HG03521 (cell line): Measurements from ENCODE around the gene BMPR1B.

Experiments used
- ATAC-seq: cut with Tn5 transposase; IDR thresholded peaks from one replicate; pipeline ENCODE4 v1.9.1; 2021; ENCODE audit warnings: mild to moderate bottlenecking, moderate library complexity; ENCODE audit not compliant: unreplicated experiment

BMPR1B gene

DNA sequence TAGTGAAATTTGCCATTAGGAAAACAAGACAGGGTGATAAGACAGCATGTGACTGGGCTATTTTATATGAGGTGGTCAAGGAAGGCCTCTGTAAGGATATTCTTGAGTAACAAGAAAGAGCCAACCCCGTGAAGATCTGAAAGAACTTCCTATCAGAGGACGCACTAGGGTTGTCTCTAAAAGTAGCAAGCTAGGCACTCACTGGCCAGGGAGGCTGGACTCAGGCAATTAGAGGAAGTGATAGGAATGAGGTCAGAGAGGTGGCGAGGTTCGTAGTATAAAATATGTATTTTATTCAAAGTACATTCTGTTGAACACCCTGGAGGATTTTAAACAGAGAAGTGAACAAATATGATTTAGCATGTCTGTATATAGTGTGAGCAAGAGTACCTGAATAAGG, 4.6 kb downstream of the BMPR1B start:
- ATAC-seq = no peak

DNA sequence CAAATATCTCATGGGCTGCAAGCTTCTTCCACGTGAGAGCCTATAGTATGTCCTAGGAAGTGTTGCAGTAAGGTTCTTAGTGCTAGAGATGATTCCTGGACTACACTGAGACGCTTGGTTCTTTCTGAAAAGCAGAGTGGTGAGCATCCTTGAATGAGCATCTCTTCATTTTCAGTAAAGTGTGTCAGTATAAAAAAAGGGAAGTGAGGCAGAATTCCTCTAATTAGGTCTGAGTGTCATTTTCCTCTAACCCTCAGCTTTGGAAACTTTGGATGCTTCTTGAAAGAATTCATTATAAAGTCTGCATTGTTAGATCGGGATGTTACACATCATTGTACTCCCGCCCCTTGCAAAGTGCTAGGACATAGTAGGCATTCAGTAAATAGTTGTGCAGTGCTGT, 5.2 kb downstream of the BMPR1B start:
- ATAC-seq = no peak

DNA sequence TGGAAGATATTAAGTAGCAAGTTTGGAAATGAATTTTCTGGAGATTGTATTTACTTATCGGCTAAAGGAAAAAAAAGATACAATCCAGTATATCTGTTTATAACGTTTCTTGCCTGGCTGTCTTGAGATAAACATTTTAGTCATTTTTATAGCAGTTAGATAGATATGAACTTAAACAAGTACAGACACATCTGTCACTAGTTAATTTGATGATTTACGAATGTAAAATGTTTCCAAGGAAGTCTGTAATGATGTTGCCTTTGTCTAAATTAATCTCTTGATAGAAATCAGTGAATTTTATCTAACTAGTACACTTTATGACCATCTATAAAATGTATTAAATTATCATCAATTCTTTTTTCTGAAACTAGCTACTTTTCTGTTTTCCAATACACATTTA, 5.7 kb downstream of the BMPR1B start:
- no peak for ATAC-seq

DNA sequence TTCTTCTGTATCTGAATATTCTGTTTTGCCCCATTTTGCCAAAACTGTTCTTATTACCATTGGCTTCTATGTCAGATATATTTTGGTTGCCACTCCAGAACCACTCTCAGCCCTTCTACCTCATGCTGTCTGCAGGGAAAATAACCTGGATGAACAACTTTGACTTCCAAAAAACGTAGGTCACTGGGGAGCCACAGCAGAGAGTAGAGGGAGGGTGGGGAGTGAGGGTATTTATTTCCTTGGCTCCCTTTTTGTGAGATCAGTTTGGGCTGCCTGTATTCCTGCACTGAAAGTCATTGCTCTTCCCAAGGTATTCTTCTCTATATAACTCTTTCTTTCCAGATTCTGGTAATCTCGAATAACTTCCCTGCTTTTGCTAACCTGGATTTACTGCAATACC, 6.3 kb downstream of the BMPR1B start:
- ATAC-seq = no peak

DNA sequence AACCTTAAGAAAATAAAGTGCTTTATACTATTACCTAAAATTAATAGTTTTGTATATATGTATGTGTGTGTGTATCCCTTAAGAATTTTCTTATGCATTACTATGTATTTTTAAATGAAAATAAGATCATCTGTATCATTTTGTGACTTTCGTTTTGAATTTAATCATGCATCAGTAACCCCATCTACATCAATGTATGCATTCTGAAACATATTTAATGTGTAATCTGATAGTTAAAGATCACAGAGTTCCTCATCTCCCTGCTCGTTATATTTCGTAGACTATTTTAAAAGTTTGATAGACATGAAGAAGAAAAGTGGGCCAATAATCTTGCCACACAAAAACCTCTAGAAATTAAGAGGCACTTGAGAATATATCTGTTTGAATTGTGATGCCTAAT, 7.4 kb downstream of the BMPR1B start:
- no peak for ATAC-seq

DNA sequence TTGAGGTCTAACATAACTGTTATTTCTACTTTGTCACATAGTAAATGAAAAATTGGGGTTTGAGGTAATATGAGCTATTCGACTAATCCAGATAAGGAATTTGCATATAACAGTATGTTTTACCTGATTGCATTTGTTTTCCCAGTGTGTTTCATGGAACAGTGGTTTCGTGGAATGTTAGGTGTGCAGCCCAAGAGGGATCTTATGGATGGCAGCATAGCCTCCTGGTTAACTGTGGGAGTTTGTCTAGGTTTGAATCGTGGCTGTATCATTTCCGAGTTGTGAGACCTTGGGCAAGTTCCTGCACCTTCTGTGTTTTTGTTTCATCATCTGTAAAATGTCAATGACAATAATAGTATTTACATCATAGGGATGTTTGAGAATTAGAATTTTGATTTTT, 7.9 kb downstream of the BMPR1B start:
- no peak for ATAC-seq

DNA sequence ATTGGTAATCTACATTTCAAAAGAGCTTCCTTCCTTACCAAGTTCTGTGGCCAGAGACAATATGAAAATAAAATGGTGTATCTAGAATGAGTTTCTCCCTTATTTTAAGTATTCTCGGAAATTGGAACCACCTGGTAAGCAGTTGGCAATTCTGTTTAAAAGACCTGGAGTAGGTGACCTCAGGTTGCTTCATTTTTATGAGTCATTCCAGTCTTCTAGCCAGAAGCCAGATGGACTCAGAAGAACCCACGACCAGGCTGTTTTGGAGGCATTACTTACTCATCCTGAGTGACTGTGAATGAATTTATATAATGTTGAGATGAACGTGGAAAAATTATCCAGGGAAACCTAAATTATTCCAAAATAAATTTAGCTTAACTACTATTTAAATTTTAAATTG, 9.1 kb downstream of the BMPR1B start:
- no peak for ATAC-seq

DNA sequence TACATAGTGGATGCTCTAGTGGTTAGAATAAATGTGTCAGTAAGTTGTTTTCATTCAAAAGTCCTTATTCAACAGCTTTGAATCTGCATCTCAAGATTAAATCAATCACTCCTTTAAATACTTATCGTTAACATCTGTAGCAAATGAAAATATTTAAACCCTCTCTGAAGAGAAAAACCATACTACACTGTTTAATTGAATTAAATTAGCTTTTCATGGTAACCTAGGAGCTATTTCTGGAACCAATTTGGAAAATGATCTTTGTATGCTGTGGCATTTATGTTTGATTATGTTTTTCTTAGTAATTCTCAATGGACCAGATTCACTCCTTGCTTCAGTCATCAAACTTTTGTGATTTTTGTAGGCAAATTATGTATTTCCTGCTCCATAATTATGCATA, 9.7 kb downstream of the BMPR1B start:
- no peak for ATAC-seq

DNA sequence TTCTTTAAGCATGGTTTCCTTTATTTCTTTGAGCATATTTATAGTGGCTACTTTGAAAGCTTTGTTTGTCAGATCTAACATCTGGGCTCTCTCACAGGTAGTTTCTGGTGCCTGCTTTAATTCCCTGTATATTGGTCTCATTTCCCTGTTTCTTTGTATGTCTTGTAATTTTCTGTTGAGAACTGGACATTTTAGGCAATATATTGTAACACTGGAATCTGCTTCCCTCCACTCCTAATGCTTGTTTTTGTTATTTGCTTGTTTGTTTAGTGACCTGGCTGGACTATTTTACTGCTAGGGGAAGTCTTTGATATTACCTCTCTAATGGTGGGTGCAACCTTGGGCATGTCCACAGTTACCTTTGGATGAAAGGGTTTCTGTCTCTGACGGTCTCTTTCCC, 25.0 kb downstream of the BMPR1B start:
- no peak for ATAC-seq

DNA sequence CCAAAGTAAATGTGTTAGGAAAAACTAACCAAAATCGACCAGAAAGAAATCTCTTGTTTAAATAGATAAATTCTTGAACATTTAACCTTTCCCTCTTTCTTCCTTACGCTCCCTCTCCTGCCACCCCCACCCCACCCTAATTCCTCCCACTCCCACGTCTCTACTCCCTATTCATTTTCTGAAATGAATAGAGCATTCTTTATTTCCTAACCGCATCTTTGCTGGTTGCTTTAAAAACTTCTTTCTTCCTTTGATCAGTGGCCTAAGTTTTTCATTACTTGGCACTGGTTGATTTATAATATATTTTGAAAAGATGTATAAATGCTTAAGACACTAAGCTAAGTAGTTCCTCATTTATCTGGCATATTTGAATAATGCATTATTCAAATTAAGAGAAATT, 33.9 kb downstream of the BMPR1B start:
- ATAC-seq = no peak

DNA sequence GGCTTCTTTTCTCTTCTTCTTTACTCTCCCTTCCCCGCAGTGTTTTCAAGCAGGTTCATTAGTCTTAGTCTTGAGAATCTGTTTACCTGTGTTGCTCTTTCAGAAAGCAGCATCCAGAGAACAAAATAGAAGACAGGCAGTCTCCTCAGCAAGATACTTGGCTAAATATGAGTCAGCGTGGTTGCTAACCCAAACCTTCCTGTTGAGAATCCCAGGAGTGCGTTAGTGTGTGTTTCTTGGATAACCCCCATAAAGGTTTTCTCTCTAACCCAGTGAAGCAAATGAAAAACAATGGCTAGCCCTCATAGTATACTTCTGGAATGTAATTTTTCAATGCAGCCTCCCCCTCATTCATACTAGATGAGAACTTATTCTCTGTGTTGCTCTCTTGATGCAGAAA, 41.1 kb downstream of the BMPR1B start:
- ATAC-seq = no peak

DNA sequence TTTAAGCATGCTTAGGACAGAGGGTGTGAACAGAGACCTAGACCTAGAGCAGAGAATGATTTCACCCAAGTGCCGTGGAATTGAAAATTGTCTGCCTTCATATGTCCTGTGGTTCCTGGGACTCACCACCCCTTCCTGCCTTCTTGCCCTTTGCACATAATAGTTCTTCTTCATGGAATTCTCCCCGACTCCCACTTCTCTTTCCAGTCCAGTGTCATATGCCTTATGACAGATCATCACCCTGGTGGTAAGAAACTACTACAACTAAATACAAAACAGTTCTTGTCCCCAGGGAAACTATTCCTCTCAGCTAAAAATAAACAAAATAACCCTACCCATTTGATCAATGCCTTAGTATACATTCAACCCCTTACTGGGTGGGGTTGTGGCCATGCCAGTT, 43.3 kb downstream of the BMPR1B start:
- no peak for ATAC-seq

DNA sequence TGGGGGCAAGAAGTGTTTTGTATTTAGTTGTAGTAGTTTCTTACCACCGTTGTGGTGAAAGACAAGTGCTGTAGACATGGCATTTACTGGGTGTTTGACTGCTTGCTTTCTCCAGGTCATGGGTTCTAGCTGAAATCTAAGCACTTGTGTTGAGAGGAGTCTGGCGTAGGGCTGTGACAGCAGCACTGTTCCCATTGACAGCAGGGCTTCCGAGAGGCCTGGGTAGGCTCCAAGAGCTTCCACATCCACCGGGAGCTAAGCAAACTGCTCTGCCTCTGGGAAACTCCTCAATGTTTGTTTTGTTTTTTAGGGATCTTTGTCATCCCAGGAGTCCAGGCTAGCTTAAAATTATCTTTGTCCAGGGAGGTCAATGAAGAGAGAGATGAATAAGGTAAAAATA, 44.3 kb downstream of the BMPR1B start:
- ATAC-seq = no peak

DNA sequence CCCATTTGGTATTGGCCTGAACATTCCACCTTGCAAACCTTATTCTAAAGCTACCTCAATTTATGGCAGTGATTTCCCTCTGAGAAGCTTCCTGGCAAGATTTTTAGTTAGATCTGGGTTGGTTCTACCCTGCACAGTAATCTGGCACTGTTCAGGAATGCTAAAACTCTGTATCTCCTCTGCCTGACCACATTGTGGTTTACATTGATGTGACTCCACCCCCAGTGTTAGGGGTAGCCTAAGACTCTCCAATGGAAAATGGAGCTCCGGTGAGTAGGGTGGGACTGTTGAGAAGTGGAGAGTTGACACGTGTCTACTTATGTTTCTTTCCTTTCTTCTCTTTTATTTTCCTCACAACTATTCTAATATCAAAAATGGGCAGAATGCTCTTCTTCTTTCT, 45.4 kb downstream of the BMPR1B start:
- ATAC-seq = no peak

DNA sequence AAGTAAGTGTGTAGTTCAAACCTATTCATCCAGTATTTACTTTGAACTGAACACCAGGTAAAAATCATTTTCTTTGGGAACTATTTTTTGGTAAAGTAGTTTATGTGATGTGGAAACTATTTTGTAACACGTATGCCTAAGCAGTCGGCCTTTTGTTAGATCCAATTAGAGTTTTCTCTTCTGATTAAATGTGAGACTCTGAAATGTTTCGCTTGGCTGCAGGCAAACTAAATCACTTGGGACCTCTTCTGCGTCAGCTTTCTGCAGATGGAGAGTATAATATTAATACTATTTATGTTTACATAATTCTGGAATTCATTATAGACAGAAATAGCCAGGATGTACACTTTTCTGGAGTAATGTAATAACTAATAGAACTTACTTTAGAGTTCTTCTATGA, 46.9 kb downstream of the BMPR1B start:
- ATAC-seq = no peak

DNA sequence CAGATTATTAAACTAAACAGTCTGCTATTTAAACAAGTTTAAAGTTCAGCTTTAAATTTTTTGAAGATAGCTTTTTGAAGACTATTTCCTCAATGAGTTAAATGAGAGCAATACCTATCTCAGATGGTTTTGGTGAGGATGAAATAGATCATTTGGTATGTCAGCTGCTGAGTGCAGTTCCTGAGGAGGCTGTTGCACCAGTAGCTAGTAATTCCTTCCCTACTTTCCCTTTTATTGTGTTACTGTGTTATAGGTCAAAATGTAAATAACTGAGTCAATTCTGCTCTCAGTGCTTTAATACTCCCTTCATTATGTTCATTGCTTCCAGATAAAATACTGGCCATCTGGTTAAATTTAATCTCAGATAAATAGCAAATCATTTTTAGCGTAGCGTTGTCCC, 48.6 kb downstream of the BMPR1B start:
- ATAC-seq = no peak

DNA sequence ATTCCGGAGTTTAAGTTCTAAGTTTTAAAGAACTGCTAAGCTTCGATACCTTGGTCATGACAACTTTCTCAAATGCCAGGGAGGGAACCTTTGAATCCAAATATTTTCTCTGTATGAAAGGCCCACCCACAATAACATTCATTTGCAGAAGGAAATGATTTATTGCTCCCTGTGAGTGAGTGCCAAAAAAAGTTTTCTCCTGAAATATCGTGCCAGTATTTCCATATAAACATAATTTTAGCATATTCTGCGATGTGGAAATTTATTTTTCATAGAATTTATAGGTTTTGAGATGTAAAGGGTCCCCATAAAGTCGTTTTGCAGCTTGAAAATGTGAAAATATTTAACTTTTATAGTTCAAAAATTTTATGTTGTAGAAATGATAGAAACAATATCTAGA, 53.9 kb downstream of the BMPR1B start:
- ATAC-seq = no peak

DNA sequence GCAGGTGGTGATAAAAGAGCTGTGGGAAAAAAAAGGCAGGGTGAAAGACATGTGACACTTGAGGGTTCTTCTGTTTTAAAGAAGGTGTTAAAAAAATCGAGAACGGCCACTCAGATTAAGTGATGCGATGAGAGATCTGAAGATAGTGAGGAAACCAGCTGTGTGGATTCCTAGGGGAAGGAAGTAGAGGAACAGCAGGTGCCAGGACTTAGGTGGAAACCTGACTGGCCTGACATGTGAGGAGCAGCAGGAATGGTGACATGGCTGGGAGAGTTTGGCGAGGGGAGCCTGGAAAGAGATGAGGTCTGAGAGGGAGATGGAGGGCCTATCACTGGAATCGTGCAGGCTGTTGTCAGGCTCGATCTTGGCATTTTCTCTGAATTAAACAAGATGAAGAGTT, 55.5 kb downstream of the BMPR1B start:
- no peak for ATAC-seq

DNA sequence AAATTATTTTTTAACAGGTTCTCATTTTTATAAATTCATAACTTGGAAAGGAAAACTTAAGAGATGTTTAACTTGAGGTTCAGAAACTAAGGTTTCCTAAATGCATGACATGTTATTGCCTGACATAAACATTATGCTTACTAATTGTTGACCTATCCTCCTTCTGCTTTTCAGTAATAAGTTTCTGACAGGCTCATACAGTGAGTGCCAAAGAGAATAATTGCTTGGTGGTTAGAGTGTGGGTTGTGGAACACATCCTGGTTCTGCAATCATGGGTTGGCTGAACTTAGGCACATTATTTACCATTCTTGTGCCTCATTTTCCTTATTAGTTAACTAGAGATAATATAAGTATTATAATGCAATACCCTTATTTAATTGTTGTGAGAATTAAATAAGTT, 56.5 kb downstream of the BMPR1B start:
- ATAC-seq = no peak

DNA sequence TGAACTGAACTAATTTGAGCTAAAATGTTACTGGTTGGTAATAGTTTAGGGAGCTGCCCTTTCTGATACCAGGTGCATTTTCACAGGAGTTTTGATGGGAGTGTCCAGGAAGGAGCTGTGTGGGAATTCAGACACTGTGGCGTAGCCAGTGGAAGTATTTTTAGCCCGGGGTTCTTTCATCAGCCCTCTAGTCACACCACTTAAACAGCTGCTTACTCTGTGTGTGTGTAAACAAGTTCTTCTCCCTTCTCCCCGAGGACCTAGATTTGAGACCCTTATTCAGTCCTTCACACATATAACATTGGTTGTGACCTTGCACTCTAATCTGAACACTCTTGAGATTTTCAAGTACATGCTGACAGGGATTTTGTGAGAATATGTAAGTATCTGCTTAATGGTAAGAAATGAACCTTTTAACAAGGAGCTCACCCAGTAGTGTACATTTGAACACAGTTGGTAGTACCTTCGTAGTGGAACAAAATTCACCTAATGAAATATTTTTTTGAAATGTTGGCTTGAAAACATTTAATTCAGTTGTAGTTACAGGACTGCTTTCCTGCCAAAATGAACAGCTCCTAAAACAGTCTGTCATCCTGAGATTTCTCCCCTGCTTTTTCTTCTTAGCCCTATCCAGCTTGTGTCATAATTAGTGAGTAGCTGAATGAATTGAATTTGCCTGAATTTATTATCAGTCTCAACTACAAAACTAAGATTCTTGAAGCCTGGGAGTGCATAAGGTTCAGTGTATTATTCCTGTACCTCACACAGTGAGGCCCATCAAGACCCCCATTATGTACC, 61.8 kb downstream of the BMPR1B start:
- ATAC-seq = no peak

DNA sequence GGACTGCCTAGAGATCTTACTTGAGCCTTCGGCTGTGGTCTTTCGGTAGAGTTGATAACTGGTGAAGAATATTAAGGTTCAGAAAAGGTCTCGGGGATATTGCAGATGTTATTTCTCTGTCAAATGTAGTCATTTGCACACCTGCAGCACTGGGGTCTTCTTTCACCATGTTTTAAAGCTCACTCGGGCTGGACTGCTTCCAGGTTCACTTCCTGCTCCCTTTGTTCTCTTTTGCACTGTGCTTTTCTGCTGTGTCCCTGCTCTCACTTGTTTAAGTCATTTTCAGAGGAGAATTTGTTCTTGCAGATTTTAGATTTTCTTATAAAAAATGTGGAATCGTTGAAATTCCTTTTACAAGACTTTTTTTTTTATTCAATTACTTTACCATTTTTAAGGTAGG, 68.5 kb downstream of the BMPR1B start:
- no peak for ATAC-seq

DNA sequence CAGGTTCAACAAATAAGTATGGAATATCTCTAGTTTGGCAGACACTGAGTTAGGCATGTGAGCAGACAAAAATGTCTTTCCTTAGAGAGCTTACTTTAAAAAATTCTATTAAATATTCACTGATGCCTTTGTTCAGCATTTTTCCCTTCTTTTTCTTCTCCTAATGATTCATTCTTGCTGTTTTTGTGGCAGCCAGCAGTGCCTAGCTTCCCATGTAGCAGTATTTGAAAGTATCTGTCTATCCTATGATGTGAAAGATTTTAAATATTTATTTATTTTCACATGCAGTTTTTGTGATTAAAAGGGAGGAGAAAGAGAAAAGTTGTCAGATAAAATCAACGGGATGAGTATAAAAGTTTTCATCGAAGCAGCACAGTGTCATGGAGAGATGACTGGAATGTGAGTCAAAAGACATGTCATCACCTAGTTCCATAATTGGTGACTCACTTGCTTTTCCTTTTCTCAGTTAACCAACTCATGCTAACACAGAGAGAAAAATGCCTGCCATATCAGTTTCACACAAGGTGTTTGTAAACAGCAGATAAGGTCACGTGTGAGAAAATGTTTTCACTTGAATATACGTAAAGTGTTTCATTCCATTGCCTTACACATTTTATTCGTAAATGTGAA, 69.8 kb downstream of the BMPR1B start:
- no peak for ATAC-seq

DNA sequence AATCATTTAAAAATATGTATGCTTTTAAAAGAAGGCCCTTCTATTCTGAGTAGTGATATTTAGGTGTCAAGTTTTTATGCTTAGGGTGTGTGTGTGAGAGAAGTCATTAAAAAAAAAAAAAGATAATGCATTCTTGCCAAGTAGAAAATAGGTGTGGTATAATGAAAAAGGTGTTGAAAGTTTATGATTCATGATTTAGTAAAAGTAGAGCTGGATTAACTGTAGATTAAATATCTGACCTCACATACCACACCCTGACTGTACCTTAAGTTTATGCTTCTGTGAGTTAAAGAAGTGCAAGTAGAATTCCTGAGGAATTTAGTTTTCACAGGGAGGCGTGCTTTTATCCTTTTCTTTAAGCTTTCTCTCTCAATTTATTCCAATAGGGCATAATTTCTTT, 71.1 kb downstream of the BMPR1B start:
- no peak for ATAC-seq
